Neuron (in vitro differentiated cells): ENCODE results near the gene TM4SF18.

Experiments
- H2AFZ ChIP-seq: one replicate; pipeline ENCODE4 v1.6.1; 2013; ENCODE audit warnings: low read depth, mild to moderate bottlenecking, inconsistent platforms, low read length, moderate library complexity
- H3K27me3 ChIP-seq: one replicate; pipeline ENCODE4 v1.6.1; 2013; ENCODE audit warnings: low read length; ENCODE audit not compliant: insufficient read depth
- H3K36me3 ChIP-seq: one replicate; pipeline ENCODE4 v1.6.1; 2013; ENCODE audit warnings: low read length; ENCODE audit not compliant: insufficient read depth
- H3K4me1 ChIP-seq: one replicate; pipeline ENCODE4 v1.6.1; 2013; ENCODE audit warnings: low read length; ENCODE audit not compliant: insufficient read depth
- H3K4me3 ChIP-seq: 2 replicates; pipeline ENCODE4 v1.5.1; 2013; ENCODE audit warnings: mild to moderate bottlenecking, low read length, moderate library complexity
- H3K9me3 ChIP-seq: one replicate; pipeline ENCODE4 v1.6.1; 2013; ENCODE audit warnings: low read length

The TM4SF18 gene

GRCh38 chr3:149310796-149311534 lies 22.5 kb downstream of the TM4SF18 start:
- H3K4me3 ChIP-seq = no peak overlapping the region
- no peaks in the 10 kb centered on the region for H3K27me3 ChIP-seq
- H3K36me3 ChIP-seq = no peaks in the 10 kb centered on the region
- H3K4me1 ChIP-seq = no peaks in the 10 kb centered on the region
- no peak overlapping the region for H2AFZ ChIP-seq
- H3K9me3 ChIP-seq = no peaks in the 10 kb centered on the region

GRCh38 chr3:149307435-149307783 lies 26.0 kb downstream of the TM4SF18 start:
- Histone ChIP-seq H3K36me3 (no peaks in the 10 kb centered on the region), H3K27me3 (no peaks in the 10 kb centered on the region), H2AFZ (no peak overlapping the region), H3K9me3 (no peaks in the 10 kb centered on the region), H3K4me1 (no peaks in the 10 kb centered on the region), H3K4me3 (no peak overlapping the region)

GRCh38 chr3:149306751-149307434 lies 26.5 kb downstream of the TM4SF18 start:
- Histone ChIP-seq H3K4me1 (no peaks in the 10 kb centered on the region), H3K9me3 (no peaks in the 10 kb centered on the region), H3K27me3 (no peaks in the 10 kb centered on the region), H2AFZ (no peak overlapping the region), H3K4me3 (no peak overlapping the region), H3K36me3 (no peaks in the 10 kb centered on the region)

- no peaks in the 10 kb centered on the region for H3K9me3 ChIP-seq
- H3K27me3 ChIP-seq = no peaks in the 10 kb centered on the region
- no peak overlapping the region for H2AFZ ChIP-seq
- H3K4me1 ChIP-seq = peaks cover 5% of the 10 kb centered on the region
- H3K4me3 ChIP-seq = no peak overlapping the region
- H3K36me3 ChIP-seq = no peaks in the 10 kb centered on the region
Measured at GRCh38 chr3:149305376-149305775, 28.1 kb downstream of the TM4SF18 start.

- H3K27me3 ChIP-seq = no peaks in the 10 kb centered on the region
- H3K36me3 ChIP-seq = no peaks in the 10 kb centered on the region
- H3K9me3 ChIP-seq = no peaks in the 10 kb centered on the region
- no peak overlapping the region for H3K4me3 ChIP-seq
- peaks cover 16% of the 10 kb centered on the region for H3K4me1 ChIP-seq
- H2AFZ ChIP-seq = peak overlapping the region; percentile 6
Measured at GRCh38 chr3:149299938-149300801, 33.3 kb downstream of the TM4SF18 start.

- no peak overlapping the region for H2AFZ ChIP-seq
- no peaks in the 10 kb centered on the region for H3K36me3 ChIP-seq
- peaks cover 16% of the 10 kb centered on the region for H3K4me1 ChIP-seq
- H3K27me3 ChIP-seq = no peaks in the 10 kb centered on the region
- H3K9me3 ChIP-seq = no peaks in the 10 kb centered on the region
- H3K4me3 ChIP-seq = no peak overlapping the region
Measured at GRCh38 chr3:149296972-149297371, 36.5 kb downstream of the TM4SF18 start.

GRCh38 chr3:149292666-149293065 lies 40.8 kb downstream of the TM4SF18 start:
- H3K27me3 ChIP-seq = peaks cover 4% of the 10 kb centered on the region

GRCh38 chr3:149291178-149291577 lies 42.3 kb downstream of the TM4SF18 start:
- H2AFZ ChIP-seq = no peak overlapping the region
- no peaks in the 10 kb centered on the region for H3K4me1 ChIP-seq
- H3K9me3 ChIP-seq = no peaks in the 10 kb centered on the region
- H3K27me3 ChIP-seq = peaks cover 4% of the 10 kb centered on the region
- H3K4me3 ChIP-seq = no peak overlapping the region
- H3K36me3 ChIP-seq = no peaks in the 10 kb centered on the region

More at GRCh38 chr3:149292666-149293065, 40.8 kb downstream of the TM4SF18 start:
- Histone ChIP-seq H3K4me3 (no peak overlapping the region), H3K4me1 (no peaks in the 10 kb centered on the region), H2AFZ (no peak overlapping the region), H3K9me3 (no peaks in the 10 kb centered on the region), H3K36me3 (no peaks in the 10 kb centered on the region)

- no peaks in the 10 kb centered on the region for H3K9me3 ChIP-seq
- no peaks in the 10 kb centered on the region for H3K36me3 ChIP-seq
- peaks cover 4% of the 10 kb centered on the region for H3K27me3 ChIP-seq
- no peaks in the 10 kb centered on the region for H3K4me1 ChIP-seq
- H2AFZ ChIP-seq = no peak overlapping the region
- H3K4me3 ChIP-seq = no peak overlapping the region
Measured at GRCh38 chr3:149288655-149289054, 44.8 kb downstream of the TM4SF18 start.

GRCh38 chr3:149284034-149284433 lies 49.4 kb downstream of the TM4SF18 start:
- no peak overlapping the region for H3K4me3 ChIP-seq
- no peak overlapping the region for H2AFZ ChIP-seq
- H3K9me3 ChIP-seq = no peaks in the 10 kb centered on the region
- H3K36me3 ChIP-seq = no peaks in the 10 kb centered on the region
- no peaks in the 10 kb centered on the region for H3K27me3 ChIP-seq
- H3K4me1 ChIP-seq = no peaks in the 10 kb centered on the region

- no peak overlapping the region for H2AFZ ChIP-seq
- no peaks in the 10 kb centered on the region for H3K27me3 ChIP-seq
- H3K36me3 ChIP-seq = no peaks in the 10 kb centered on the region
- H3K4me3 ChIP-seq = no peak overlapping the region
- H3K9me3 ChIP-seq = no peaks in the 10 kb centered on the region
- H3K4me1 ChIP-seq = no peaks in the 10 kb centered on the region
Measured at GRCh38 chr3:149283401-149283800, 50.0 kb downstream of the TM4SF18 start.

- Histone ChIP-seq H2AFZ (no peak overlapping the region), H3K9me3 (no peaks in the 10 kb centered on the region), H3K4me3 (no peak overlapping the region)
Measured at GRCh38 chr3:149282836-149283235, 50.6 kb downstream of the TM4SF18 start.

GRCh38 chr3:149282322-149282721 lies 51.1 kb downstream of the TM4SF18 start:
- H3K9me3 ChIP-seq = no peaks in the 10 kb centered on the region
- H3K4me3 ChIP-seq = no peak overlapping the region
- H2AFZ ChIP-seq = no peak overlapping the region
- no peaks in the 10 kb centered on the region for H3K27me3 ChIP-seq
- H3K36me3 ChIP-seq = no peaks in the 10 kb centered on the region
- no peaks in the 10 kb centered on the region for H3K4me1 ChIP-seq

More at GRCh38 chr3:149282836-149283235, 50.6 kb downstream of the TM4SF18 start:
- Histone ChIP-seq H3K4me1 (no peaks in the 10 kb centered on the region), H3K27me3 (no peaks in the 10 kb centered on the region), H3K36me3 (no peaks in the 10 kb centered on the region)
